HL-60 (cell line): Measurements from ENCODE around the gene PPP6R2.

ENCODE experiments used
- CTCF ChIP-seq: IDR thresholded peaks from one replicate; pipeline ENCODE4 v1.5.1; 2011; ENCODE audit warnings: low read length, control low read depth, inconsistent platforms; ENCODE audit not compliant: insufficient read depth
- GABPA ChIP-seq: IDR thresholded peaks from 2 replicates; pipeline ENCODE4 v1.6.1; 2012; ENCODE audit warnings: low read depth
- TF ChIP-seq, protein P1 (sequence below): IDR thresholded peaks from 2 replicates; pipeline ENCODE4 v1.6.1; 2012; ENCODE audit warnings: low read depth; ENCODE audit not compliant: insufficient replicate concordance

DNA sequence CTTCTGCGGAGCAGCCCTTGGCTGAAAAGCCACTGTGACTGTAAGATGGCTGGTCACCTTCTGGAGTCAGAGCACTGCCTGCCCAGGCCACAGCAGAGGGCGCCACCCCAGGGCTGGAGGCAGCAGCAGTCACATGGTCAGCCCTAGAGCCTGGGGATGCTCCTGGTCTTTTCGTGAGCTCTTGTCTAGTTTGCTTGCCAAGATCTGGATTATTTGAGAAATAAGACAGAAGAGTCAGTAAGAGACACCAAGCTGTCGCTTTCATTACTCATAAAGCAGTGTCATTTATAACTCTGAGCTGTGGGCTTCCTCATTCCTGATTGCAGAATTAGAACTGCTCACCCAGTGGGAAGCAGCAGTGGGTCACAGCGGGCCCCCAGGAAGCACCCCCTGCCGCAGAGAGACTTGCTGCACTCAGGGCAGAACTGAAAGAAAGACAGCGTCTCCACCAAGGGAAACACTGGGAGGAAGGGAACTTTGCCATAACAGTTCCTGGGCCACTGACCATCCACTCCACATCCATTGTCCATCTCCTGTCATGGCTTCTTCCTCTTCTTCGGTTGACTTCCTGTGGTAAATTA, 56.7 kb downstream of the PPP6R2 start:
- TF ChIP-seq CTCF = peak; percentile 77
- TF ChIP-seq, protein P1, sequence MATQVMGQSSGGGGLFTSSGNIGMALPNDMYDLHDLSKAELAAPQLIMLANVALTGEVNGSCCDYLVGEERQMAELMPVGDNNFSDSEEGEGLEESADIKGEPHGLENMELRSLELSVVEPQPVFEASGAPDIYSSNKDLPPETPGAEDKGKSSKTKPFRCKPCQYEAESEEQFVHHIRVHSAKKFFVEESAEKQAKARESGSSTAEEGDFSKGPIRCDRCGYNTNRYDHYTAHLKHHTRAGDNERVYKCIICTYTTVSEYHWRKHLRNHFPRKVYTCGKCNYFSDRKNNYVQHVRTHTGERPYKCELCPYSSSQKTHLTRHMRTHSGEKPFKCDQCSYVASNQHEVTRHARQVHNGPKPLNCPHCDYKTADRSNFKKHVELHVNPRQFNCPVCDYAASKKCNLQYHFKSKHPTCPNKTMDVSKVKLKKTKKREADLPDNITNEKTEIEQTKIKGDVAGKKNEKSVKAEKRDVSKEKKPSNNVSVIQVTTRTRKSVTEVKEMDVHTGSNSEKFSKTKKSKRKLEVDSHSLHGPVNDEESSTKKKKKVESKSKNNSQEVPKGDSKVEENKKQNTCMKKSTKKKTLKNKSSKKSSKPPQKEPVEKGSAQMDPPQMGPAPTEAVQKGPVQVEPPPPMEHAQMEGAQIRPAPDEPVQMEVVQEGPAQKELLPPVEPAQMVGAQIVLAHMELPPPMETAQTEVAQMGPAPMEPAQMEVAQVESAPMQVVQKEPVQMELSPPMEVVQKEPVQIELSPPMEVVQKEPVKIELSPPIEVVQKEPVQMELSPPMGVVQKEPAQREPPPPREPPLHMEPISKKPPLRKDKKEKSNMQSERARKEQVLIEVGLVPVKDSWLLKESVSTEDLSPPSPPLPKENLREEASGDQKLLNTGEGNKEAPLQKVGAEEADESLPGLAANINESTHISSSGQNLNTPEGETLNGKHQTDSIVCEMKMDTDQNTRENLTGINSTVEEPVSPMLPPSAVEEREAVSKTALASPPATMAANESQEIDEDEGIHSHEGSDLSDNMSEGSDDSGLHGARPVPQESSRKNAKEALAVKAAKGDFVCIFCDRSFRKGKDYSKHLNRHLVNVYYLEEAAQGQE = no peak
- no peak for TF ChIP-seq GABPA
